K562 (cell line): ENCODE measurements around the gene CYTH4. TPM values are rescaled to one million over a fixed set of nuclear protein-coding genes. Genes with fewer than 3 reads are reported as not detected.
A peak's percentile ranks its signal among the peaks of the same experiment; 100 is the strongest.

ENCODE experiments used
- ATAC-seq: fragments of 200-7000 bp; cut with Tn5 transposase; 3 replicates; pipeline ENCODE4 v1.9.1; 2020; ENCODE audit warnings: moderate library complexity
- BruUV-seq: library from RNA; stranded (reverse); fragments of 400-500 nt; replicated peaks from 2 replicates; lab custom pipeline; 2021; lab: Mats Ljungman, UMichigan
- CTCF ChIA-PET: fragments of 300-600 bp; formaldehyde crosslinking; extraction: SDS; loops from one replicate; lab custom pipeline; 2021; ENCODE audit warnings: low intra/inter-chr PET ratio; lab: Yijun Ruan, JAX
- POLR2A ChIA-PET: fragments of 300-600, 350-650 bp; sonication (Branson Sonifier 250); formaldehyde crosslinking; extraction: SDS; loops from one replicate; lab custom pipeline; 2021; ENCODE audit warnings: antibody characterized with exemption, inconsistent platforms; lab: Yijun Ruan, JAX
- DNase-seq, 4 experiments: peaks; one replicate each; pipeline versions ENCODE4 v3.0.0 to v3.0.0-alpha.2; 2011 to 2018; ENCODE audit warnings: low spot score in 3 of 4, mixed read lengths in 3 of 4; ENCODE audit errors: extremely low read depth in 1 of 4
- FAIRE-seq: peaks from 2 replicates; lab custom pipeline; 2011; peaks lifted over from hg19 to GRCh38; lab: Jason Lieb, UNC
- H2AFZ ChIP-seq: 2 replicates; pipeline ENCODE4 v1.6.0; 2011; ENCODE audit warnings: low read depth, low read length, control low read depth, inconsistent platforms
- H3K27ac ChIP-seq: fragments of 200-600 bp; 3 replicates; pipeline ENCODE4 v1.8.0; 2011; ENCODE audit warnings: low read depth, mild to moderate bottlenecking, control low read depth, inconsistent platforms, low read length, moderate library complexity, mixed read lengths; ENCODE audit errors: extremely low read depth
- H3K27me3 ChIP-seq, 2 experiments: fragments of 300-600 bp in 1 of 2; 2 replicates in 1 of 2; 3 replicates in 1 of 2; pipeline versions ENCODE4 v1.6.0 to v1.8.0; 2011; ENCODE audit warnings: inconsistent platforms in 2 of 2, low read length in 2 of 2, mild to moderate bottlenecking in 1 of 2, mixed read lengths in 1 of 2, moderate library complexity in 1 of 2; ENCODE audit not compliant: control insufficient read depth in 2 of 2, insufficient read depth in 2 of 2
- H3K36me3 ChIP-seq: fragments of 300-600 bp; 3 replicates; pipeline ENCODE4 v1.8.0; 2011; ENCODE audit warnings: mild to moderate bottlenecking, low read length, inconsistent platforms; ENCODE audit not compliant: control insufficient read depth, insufficient read depth
- H3K4me1 ChIP-seq, 2 experiments: fragments of 200-600 bp in 1 of 2; replicated peaks in 1 of 2; 2 replicates in 1 of 2; 3 replicates in 1 of 2; pipeline versions ENCODE4 v1.5.1 to v1.8.0; 2011; ENCODE audit warnings: inconsistent platforms in 2 of 2, low read length in 2 of 2, mild to moderate bottlenecking in 1 of 2, mixed read lengths in 1 of 2, moderate library complexity in 1 of 2; ENCODE audit not compliant: control insufficient read depth in 2 of 2, insufficient read depth in 2 of 2
- H3K4me2 ChIP-seq: 2 replicates; pipeline ENCODE4 v1.6.1; 2011; ENCODE audit warnings: low read length, control low read depth, inconsistent platforms, mixed read lengths; ENCODE audit not compliant: insufficient read depth
- H3K4me3 ChIP-seq: fragments of 200-600 bp; sonication (generic), shearing (Covaris generic); 2 replicates; pipeline ENCODE4 v1.5.1; 2016; ENCODE audit warnings: control low read depth, inconsistent platforms
- H3K79me2 ChIP-seq: fragments of 200-600 bp; 3 replicates; pipeline ENCODE4 v1.8.0; 2011; ENCODE audit warnings: low read length, inconsistent platforms; ENCODE audit not compliant: control insufficient read depth, insufficient read depth
- H3K9ac ChIP-seq, 2 experiments: 2 replicates each; pipeline versions ENCODE4 v1.6.0 to v1.6.1; 2011; ENCODE audit warnings: low read depth in 2 of 2, low read length in 2 of 2, control low read depth in 1 of 2, inconsistent platforms in 1 of 2, mild to moderate bottlenecking in 1 of 2, mixed read lengths in 1 of 2; ENCODE audit not compliant: insufficient read depth in 1 of 2
- H3K9me1 ChIP-seq: one replicate; pipeline ENCODE4 v1.6.0; 2011; ENCODE audit warnings: inconsistent platforms, mild to moderate bottlenecking, low read length, moderate library complexity; ENCODE audit not compliant: control insufficient read depth, insufficient read depth
- H3K9me3 ChIP-seq: replicated peaks from 2 replicates; pipeline ENCODE4 v1.5.1; 2011; ENCODE audit warnings: low read depth, low read length, inconsistent platforms; ENCODE audit not compliant: control insufficient read depth, insufficient read depth
- H4K20me1 ChIP-seq: replicated peaks from 2 replicates; pipeline ENCODE4 v1.6.1; 2011; ENCODE audit warnings: low read length, inconsistent platforms, mixed read lengths; ENCODE audit not compliant: control insufficient read depth, insufficient read depth
- CHD4 ChIP-seq: fragments of 200-600 bp; sonication (generic); IDR thresholded peaks from 3 replicates; pipeline ENCODE4 v1.6.1; 2012; ENCODE audit warnings: low read depth, mild to moderate bottlenecking, mixed read lengths, low read length, inconsistent platforms; ENCODE audit not compliant: insufficient read depth, insufficient replicate concordance, poor library complexity, severe bottlenecking
- KLF6 ChIP-seq: fragments of 250-450 bp; sonication (Bioruptor Pico); IDR thresholded peaks from 2 replicates; pipeline ENCODE4 v1.4.0; 2020; ENCODE audit warnings: mild to moderate bottlenecking, moderate library complexity, borderline replicate concordance
- PHF20 ChIP-seq: fragments of 450-650 bp; IDR thresholded peaks from 2 replicates; pipeline ENCODE4 v1.6.1; 2018; ENCODE audit not compliant: partially characterized antibody
- ZNF24 ChIP-seq: fragments of 450-650 bp; IDR thresholded peaks from 2 replicates; pipeline ENCODE4 v1.6.1; 2016
- ZNF76 ChIP-seq: fragments of 250-450 bp; sonication (Bioruptor Pico); IDR thresholded peaks from 2 replicates; pipeline ENCODE4 v1.4.0; 2020; ENCODE audit warnings: mild to moderate bottlenecking, moderate library complexity, borderline replicate concordance
- WGBS: fragments of 100-300 bp; shearing (Covaris generic); methylation state at CpG from one replicate; pipeline ENCODE4 v1.1.6; 2016; ENCODE audit warnings: low coverage, mixed read lengths; ENCODE audit not compliant: insufficient coverage; ENCODE audit errors: missing lambda C conversion rate; 5-methylcytosine and 5-hydroxymethylcytosine counted together
- in situ Hi-C: fragments of 300-500 bp; cut with MboI; formaldehyde crosslinking; loops from 4 replicates; pipeline ENCODE4 v1.15.0; 2018; ENCODE audit warnings: inconsistent platforms, mixed read lengths
- intact Hi-C: fragments of 100-400 bp; cut with micrococcal nuclease; formaldehyde crosslinking; loops from 2 replicates; pipeline ENCODE4 v1.14.2; 2022
- polyA plus RNA-seq, 8 experiments: library from polyadenylated mRNA; depleted of rRNA in 4 of 8; stranded (reverse) in 5 of 8; unstranded in 3 of 8; fragments of >200 nt; fragmentation: Nextera tagmentation in 2 of 8; fragmentation: Illumina TruSeq in 1 of 8; extraction: Ambion mirVana in 2 of 8; extraction: Trizol in 1 of 8; gene quantifications; 2 replicates each; pipeline versions ENCODE4 v1.2.1 to v1.2.3, GENCODE V29; 2011 to 2014; ENCODE audit warnings: inconsistent platforms in 1 of 8, missing spikeins in 1 of 8
- total RNA-seq, 7 experiments: library from RNA; depleted of rRNA in 6 of 7; stranded (reverse); fragments of >200 nt in 6 of 7; fragmentation: Illumina TruSeq in 2 of 7; extraction: Trizol in 2 of 7; gene quantifications; 2 replicates each; pipeline versions ENCODE4 v1.2.1 to v1.2.3, GENCODE V29; 2011 to 2021; ENCODE audit warnings: low replicate concordance in 1 of 7
- TF ChIP-seq, protein P1 (sequence below): fragments of 450-650 bp; formaldehyde crosslinking; IDR thresholded peaks from 2 replicates; pipeline ENCODE4 v1.4.0; 2022; ENCODE audit warnings: missing genetic modification characterization
- TF ChIP-seq, protein P2 (sequence below): fragments of 200-600 bp; sonication (generic); IDR thresholded peaks from one replicate; pipeline ENCODE4 v1.6.1; 2012; ENCODE audit warnings: mild to moderate bottlenecking, low read depth, low read length, inconsistent platforms
- TF ChIP-seq, protein P3 (sequence below): fragments of 450-650 bp; IDR thresholded peaks from one replicate; pipeline ENCODE4 v1.6.1; 2018; ENCODE audit warnings: mild to moderate bottlenecking, moderate library complexity; ENCODE audit not compliant: partially characterized antibody

The CYTH4 gene
- total and polyA plus RNA-seq, 9 of the 15 experiments (the other 6 are each of a cell fraction or from before 2014, with no cell fraction given): 0.03 to 2.0 (median 0.61) TPM; not detected in 1

DNA sequence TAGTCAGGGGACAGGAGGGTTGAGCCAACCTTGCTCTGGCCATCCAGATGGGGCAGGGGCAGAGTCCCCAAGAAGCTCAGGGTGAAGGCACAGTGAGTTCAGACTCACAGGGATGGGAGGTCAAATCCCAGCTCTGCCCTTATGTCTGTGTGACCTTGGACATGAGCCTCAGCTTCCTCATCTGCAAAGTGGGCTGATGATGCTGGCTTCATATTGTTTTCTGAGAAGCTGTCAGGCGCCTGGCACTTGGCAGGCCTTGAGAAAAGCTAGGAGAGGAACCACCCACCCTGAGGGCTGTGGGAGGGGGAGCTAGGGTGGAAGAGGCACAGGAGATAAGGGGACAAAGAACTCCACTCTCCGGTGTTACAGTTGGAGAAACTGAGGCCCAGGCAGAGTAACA lies 23.6 kb downstream of the CYTH4 start:
- CTCF ChIA-PET: no interaction called here
- 25% methylated on average over 1 of the region's 2 CpGs for WGBS
- Histone ChIP-seq H2AFZ (no peak overlapping the region), H3K27me3 (no peaks in the 10 kb centered on the region), H3K4me1 (peaks cover 36 to 68% of the 10 kb centered on the region in 2 experiments), H3K79me2 (no peaks in the 10 kb centered on the region), H3K27ac (no peak overlapping the region), H3K4me3 (no peak overlapping the region), H3K9ac (no peak overlapping the region; a peak in 1 of 4 replicates), H3K36me3 (no peaks in the 10 kb centered on the region; the same call in 2 of the 3 replicates), H3K9me1 (no peaks in the 10 kb centered on the region), H3K4me2 (no peak overlapping the region), H4K20me1 (no peaks in the 10 kb centered on the region), H3K9me3 (no peaks in the 10 kb centered on the region)
- in situ Hi-C loops (no loop called here), intact Hi-C loops (no loop called here)
- ATAC-seq (no peak), FAIRE-seq (no peak), DNase-seq (no peak)
- POLR2A ChIA-PET: no interaction called here
- BruUV-seq: no TSS peak
- TF ChIP-seq PHF20 (no peak), KLF6 (CRISPR knock-in tag) (no peak), ZNF76 (CRISPR knock-in tag) (no peak), CHD4 (peak; percentile 24), ZNF24 (no peak)
- TF ChIP-seq, protein P1, sequence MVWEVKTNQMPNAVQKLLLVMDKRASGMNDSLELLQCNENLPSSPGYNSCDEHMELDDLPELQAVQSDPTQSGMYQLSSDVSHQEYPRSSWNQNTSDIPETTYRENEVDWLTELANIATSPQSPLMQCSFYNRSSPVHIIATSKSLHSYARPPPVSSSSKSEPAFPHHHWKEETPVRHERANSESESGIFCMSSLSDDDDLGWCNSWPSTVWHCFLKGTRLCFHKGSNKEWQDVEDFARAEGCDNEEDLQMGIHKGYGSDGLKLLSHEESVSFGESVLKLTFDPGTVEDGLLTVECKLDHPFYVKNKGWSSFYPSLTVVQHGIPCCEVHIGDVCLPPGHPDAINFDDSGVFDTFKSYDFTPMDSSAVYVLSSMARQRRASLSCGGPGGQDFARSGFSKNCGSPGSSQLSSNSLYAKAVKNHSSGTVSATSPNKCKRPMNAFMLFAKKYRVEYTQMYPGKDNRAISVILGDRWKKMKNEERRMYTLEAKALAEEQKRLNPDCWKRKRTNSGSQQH (CRISPR knock-in tag): no peak
- TF ChIP-seq, protein P2, sequence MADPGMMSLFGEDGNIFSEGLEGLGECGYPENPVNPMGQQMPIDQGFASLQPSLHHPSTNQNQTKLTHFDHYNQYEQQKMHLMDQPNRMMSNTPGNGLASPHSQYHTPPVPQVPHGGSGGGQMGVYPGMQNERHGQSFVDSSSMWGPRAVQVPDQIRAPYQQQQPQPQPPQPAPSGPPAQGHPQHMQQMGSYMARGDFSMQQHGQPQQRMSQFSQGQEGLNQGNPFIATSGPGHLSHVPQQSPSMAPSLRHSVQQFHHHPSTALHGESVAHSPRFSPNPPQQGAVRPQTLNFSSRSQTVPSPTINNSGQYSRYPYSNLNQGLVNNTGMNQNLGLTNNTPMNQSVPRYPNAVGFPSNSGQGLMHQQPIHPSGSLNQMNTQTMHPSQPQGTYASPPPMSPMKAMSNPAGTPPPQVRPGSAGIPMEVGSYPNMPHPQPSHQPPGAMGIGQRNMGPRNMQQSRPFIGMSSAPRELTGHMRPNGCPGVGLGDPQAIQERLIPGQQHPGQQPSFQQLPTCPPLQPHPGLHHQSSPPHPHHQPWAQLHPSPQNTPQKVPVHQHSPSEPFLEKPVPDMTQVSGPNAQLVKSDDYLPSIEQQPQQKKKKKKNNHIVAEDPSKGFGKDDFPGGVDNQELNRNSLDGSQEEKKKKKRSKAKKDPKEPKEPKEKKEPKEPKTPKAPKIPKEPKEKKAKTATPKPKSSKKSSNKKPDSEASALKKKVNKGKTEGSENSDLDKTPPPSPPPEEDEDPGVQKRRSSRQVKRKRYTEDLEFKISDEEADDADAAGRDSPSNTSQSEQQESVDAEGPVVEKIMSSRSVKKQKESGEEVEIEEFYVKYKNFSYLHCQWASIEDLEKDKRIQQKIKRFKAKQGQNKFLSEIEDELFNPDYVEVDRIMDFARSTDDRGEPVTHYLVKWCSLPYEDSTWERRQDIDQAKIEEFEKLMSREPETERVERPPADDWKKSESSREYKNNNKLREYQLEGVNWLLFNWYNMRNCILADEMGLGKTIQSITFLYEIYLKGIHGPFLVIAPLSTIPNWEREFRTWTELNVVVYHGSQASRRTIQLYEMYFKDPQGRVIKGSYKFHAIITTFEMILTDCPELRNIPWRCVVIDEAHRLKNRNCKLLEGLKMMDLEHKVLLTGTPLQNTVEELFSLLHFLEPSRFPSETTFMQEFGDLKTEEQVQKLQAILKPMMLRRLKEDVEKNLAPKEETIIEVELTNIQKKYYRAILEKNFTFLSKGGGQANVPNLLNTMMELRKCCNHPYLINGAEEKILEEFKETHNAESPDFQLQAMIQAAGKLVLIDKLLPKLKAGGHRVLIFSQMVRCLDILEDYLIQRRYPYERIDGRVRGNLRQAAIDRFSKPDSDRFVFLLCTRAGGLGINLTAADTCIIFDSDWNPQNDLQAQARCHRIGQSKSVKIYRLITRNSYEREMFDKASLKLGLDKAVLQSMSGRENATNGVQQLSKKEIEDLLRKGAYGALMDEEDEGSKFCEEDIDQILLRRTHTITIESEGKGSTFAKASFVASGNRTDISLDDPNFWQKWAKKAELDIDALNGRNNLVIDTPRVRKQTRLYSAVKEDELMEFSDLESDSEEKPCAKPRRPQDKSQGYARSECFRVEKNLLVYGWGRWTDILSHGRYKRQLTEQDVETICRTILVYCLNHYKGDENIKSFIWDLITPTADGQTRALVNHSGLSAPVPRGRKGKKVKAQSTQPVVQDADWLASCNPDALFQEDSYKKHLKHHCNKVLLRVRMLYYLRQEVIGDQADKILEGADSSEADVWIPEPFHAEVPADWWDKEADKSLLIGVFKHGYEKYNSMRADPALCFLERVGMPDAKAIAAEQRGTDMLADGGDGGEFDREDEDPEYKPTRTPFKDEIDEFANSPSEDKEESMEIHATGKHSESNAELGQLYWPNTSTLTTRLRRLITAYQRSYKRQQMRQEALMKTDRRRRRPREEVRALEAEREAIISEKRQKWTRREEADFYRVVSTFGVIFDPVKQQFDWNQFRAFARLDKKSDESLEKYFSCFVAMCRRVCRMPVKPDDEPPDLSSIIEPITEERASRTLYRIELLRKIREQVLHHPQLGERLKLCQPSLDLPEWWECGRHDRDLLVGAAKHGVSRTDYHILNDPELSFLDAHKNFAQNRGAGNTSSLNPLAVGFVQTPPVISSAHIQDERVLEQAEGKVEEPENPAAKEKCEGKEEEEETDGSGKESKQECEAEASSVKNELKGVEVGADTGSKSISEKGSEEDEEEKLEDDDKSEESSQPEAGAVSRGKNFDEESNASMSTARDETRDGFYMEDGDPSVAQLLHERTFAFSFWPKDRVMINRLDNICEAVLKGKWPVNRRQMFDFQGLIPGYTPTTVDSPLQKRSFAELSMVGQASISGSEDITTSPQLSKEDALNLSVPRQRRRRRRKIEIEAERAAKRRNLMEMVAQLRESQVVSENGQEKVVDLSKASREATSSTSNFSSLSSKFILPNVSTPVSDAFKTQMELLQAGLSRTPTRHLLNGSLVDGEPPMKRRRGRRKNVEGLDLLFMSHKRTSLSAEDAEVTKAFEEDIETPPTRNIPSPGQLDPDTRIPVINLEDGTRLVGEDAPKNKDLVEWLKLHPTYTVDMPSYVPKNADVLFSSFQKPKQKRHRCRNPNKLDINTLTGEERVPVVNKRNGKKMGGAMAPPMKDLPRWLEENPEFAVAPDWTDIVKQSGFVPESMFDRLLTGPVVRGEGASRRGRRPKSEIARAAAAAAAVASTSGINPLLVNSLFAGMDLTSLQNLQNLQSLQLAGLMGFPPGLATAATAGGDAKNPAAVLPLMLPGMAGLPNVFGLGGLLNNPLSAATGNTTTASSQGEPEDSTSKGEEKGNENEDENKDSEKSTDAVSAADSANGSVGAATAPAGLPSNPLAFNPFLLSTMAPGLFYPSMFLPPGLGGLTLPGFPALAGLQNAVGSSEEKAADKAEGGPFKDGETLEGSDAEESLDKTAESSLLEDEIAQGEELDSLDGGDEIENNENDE: no peak
- TF ChIP-seq, protein P3, sequence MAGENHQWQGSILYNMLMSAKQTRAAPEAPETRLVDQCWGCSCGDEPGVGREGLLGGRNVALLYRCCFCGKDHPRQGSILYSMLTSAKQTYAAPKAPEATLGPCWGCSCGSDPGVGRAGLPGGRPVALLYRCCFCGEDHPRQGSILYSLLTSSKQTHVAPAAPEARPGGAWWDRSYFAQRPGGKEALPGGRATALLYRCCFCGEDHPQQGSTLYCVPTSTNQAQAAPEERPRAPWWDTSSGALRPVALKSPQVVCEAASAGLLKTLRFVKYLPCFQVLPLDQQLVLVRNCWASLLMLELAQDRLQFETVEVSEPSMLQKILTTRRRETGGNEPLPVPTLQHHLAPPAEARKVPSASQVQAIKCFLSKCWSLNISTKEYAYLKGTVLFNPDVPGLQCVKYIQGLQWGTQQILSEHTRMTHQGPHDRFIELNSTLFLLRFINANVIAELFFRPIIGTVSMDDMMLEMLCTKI: no peak
